Ishikawa (cell line): Measurements from ENCODE around the gene THOP1.

Source experiments
- CEBPB ChIP-seq: IDR thresholded peaks from 2 replicates; pipeline ENCODE4 v1.6.1; 2012
- CREB1 ChIP-seq: IDR thresholded peaks from 2 replicates; pipeline ENCODE4 v1.6.1; 2012; ENCODE audit warnings: low read depth
- EGR1 ChIP-seq: IDR thresholded peaks from 2 replicates; pipeline ENCODE4 v1.6.1; 2012
- EP300 ChIP-seq: IDR thresholded peaks from 2 replicates; pipeline ENCODE4 v1.6.1; 2012; ENCODE audit warnings: borderline replicate concordance
- FOXM1 ChIP-seq: IDR thresholded peaks from 2 replicates; pipeline ENCODE4 v1.6.1; 2012; ENCODE audit warnings: low read depth, borderline replicate concordance
- NFIC ChIP-seq: IDR thresholded peaks from 2 replicates; pipeline ENCODE4 v1.6.1; 2012
- RAD21 ChIP-seq: IDR thresholded peaks from 2 replicates; pipeline ENCODE4 v1.6.1; 2012; ENCODE audit warnings: low read depth
- TAF1 ChIP-seq: IDR thresholded peaks from 2 replicates; pipeline ENCODE4 v1.6.1; 2012; ENCODE audit warnings: low read depth, mild to moderate bottlenecking
- TCF12 ChIP-seq: IDR thresholded peaks from 2 replicates; pipeline ENCODE4 v1.6.1; 2012; ENCODE audit warnings: low read depth
- TEAD4 ChIP-seq: IDR thresholded peaks from 2 replicates; pipeline ENCODE4 v1.6.1; 2012
- YY1 ChIP-seq: IDR thresholded peaks from 2 replicates; pipeline ENCODE4 v1.6.1; 2012; ENCODE audit warnings: low read depth
- TF ChIP-seq, protein P1 (sequence below): IDR thresholded peaks from 2 replicates; pipeline ENCODE4 v1.6.1; 2012; ENCODE audit warnings: low read depth, mild to moderate bottlenecking
- TF ChIP-seq, protein P2 (sequence below): IDR thresholded peaks from 2 replicates; pipeline ENCODE4 v1.6.1; 2012

DNA sequence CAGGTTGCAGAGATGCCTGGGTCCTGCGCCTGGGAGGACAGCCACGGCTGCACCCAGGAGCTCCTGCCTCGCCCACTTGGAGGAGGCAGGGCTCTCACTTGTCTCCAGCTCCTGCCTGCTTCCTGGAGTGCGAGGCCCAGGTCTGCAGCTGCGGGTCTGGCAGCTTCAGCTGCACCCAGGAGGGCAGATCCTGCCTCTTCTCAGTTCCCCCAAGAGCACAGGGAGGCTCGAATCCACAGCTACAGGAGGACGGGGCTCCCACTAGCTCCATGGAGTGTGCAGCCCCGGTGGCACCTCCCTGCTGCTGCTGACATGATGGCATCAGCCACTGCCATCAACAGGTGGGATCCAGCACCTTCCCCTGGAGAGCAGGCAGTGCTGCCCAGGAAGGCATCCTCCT is 38.8 kb downstream of the THOP1 start:
- no peak for TF ChIP-seq EGR1
- TF ChIP-seq CEBPB: no peak
- no peak for TF ChIP-seq TAF1
- TF ChIP-seq, protein P1, sequence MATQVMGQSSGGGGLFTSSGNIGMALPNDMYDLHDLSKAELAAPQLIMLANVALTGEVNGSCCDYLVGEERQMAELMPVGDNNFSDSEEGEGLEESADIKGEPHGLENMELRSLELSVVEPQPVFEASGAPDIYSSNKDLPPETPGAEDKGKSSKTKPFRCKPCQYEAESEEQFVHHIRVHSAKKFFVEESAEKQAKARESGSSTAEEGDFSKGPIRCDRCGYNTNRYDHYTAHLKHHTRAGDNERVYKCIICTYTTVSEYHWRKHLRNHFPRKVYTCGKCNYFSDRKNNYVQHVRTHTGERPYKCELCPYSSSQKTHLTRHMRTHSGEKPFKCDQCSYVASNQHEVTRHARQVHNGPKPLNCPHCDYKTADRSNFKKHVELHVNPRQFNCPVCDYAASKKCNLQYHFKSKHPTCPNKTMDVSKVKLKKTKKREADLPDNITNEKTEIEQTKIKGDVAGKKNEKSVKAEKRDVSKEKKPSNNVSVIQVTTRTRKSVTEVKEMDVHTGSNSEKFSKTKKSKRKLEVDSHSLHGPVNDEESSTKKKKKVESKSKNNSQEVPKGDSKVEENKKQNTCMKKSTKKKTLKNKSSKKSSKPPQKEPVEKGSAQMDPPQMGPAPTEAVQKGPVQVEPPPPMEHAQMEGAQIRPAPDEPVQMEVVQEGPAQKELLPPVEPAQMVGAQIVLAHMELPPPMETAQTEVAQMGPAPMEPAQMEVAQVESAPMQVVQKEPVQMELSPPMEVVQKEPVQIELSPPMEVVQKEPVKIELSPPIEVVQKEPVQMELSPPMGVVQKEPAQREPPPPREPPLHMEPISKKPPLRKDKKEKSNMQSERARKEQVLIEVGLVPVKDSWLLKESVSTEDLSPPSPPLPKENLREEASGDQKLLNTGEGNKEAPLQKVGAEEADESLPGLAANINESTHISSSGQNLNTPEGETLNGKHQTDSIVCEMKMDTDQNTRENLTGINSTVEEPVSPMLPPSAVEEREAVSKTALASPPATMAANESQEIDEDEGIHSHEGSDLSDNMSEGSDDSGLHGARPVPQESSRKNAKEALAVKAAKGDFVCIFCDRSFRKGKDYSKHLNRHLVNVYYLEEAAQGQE: no peak
- TF ChIP-seq YY1: no peak
- TF ChIP-seq TCF12: no peak
- TF ChIP-seq, protein P2, sequence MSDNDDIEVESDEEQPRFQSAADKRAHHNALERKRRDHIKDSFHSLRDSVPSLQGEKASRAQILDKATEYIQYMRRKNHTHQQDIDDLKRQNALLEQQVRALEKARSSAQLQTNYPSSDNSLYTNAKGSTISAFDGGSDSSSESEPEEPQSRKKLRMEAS: no peak
- TF ChIP-seq EP300: no peak
- TF ChIP-seq FOXM1: no peak
- TF ChIP-seq RAD21: no peak
- no peak for TF ChIP-seq CREB1
- no peak for TF ChIP-seq TEAD4
- no peak for TF ChIP-seq NFIC
